ENCODE measurements around the gene NLRC5.

DNA sequence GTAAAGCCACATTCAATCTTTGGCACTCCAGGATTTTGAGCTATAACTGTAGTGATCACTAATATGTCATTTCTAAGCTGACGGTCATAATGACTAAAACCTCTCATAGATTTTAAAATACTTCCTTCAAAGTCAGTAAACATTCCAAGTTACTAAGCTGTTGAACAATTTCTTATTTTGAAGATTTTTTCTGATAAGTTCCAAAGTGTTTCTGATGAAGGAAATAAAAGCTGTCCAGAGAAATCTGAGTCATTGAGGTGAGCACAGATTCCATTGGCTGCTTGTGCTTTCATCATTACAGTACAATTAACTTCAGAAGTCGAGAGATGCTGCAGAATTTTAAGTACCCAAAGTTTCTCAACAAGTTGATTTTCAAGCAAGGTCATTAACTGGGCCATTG is 23.9 kb downstream of the NLRC5 start:
- TF ChIP-seq GATA2 (IDR thresholded peaks at IDR 0.05; ENCODE audit: low read depth, low read length) (no peak), GATA3 (IDR thresholded peaks at IDR 0.05; ENCODE audit: low read depth, low read length) (no peak)

All from SH-SY5Y (cell line).